Measurements from ENCODE around the gene DHRSX.

The DHRSX gene

DNA sequence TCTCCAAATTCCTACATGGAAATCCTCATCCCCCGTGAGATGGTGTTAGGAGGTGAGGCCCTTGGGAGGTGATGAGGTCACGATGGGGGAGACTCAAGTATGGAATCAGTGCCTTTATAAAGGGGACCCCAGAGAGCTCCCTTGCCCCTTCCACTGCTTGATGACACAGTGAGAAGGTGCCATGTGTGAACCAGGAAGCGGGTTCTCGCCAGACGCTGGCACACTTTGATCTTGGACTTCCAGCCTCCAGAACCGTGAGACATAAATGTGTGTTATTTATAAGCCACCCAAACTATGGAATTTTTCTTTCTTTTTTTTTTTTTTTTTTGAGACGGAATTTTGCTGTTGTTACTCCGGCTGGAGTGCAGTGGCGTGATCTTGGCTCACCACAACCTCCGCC lies 237.6 kb downstream of the DHRSX start:
- no peaks in the 10 kb centered on the region for H3K9me3 ChIP-seq (ENCODE audit: control insufficient read depth, insufficient read depth, low read length)
- no peaks in the 10 kb centered on the region for H3K36me3 ChIP-seq (ENCODE audit: control insufficient read depth, low read length)
- H3K4me2 ChIP-seq (ENCODE audit: low read length) = no peak overlapping the region
- H3K79me2 ChIP-seq (ENCODE audit: control insufficient read depth, low read length) = no peaks in the 10 kb centered on the region
- H4K20me1 ChIP-seq (ENCODE audit: control insufficient read depth, insufficient read depth, low read depth, low read length) = no peaks in the 10 kb centered on the region
- no peaks in the 10 kb centered on the region for H3K27me3 ChIP-seq (ENCODE audit: control insufficient read depth, low read length)
- peaks cover 10% of the 10 kb centered on the region for H3K4me1 ChIP-seq (ENCODE audit: control insufficient read depth, low read length)
- TF ChIP-seq EZH2phosphoT487 (IDR thresholded peaks at IDR 0.05; ENCODE audit: borderline replicate concordance, low read length) = no peak
- TF ChIP-seq, protein P1, sequence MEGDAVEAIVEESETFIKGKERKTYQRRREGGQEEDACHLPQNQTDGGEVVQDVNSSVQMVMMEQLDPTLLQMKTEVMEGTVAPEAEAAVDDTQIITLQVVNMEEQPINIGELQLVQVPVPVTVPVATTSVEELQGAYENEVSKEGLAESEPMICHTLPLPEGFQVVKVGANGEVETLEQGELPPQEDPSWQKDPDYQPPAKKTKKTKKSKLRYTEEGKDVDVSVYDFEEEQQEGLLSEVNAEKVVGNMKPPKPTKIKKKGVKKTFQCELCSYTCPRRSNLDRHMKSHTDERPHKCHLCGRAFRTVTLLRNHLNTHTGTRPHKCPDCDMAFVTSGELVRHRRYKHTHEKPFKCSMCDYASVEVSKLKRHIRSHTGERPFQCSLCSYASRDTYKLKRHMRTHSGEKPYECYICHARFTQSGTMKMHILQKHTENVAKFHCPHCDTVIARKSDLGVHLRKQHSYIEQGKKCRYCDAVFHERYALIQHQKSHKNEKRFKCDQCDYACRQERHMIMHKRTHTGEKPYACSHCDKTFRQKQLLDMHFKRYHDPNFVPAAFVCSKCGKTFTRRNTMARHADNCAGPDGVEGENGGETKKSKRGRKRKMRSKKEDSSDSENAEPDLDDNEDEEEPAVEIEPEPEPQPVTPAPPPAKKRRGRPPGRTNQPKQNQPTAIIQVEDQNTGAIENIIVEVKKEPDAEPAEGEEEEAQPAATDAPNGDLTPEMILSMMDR (IDR thresholded peaks at IDR 0.05; ENCODE audit: low read depth, low read length, poor library complexity, severe bottlenecking) = no peak
- no peak overlapping the region for H3K27ac ChIP-seq (ENCODE audit: low read depth, low read length)
- no peaks in the 10 kb centered on the region for H3K9me2 ChIP-seq (replicated peaks; ENCODE audit: control insufficient read depth, low read length)
- no peak overlapping the region for H3K4me3 ChIP-seq (ENCODE audit: low read length)
- H3F3A ChIP-seq (ENCODE audit: control insufficient read depth, insufficient read depth) = no peaks in the 10 kb centered on the region

DNA sequence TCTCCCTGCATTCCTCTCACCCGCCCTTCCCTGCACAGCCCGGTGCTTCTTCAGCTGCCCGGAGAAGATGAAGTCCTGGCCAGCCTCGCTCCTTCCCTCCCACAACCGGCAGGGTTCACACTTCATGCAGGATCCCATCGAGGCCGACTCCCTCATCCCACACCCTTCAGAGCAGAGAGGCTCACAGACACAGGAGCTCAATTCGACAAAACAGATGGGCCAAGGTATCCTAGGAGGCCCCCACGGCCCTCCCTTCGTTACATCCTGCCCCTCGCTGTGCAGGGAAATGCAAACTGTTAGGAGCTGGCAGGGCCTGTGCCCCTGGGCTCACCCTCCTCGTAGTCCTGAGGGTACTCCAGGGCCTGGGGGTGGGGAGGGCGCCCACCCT lies 238.1 kb downstream of the DHRSX start:
- no peak for TF ChIP-seq EZH2phosphoT487 (IDR thresholded peaks at IDR 0.05; ENCODE audit: borderline replicate concordance, low read length)
- TF ChIP-seq, protein P1 (IDR thresholded peaks at IDR 0.05; ENCODE audit: low read depth, low read length, poor library complexity, severe bottlenecking) = no peak
- H4K20me1 ChIP-seq (ENCODE audit: control insufficient read depth, insufficient read depth, low read depth, low read length) = no peaks in the 10 kb centered on the region
- H3K9me2 ChIP-seq (replicated peaks; ENCODE audit: control insufficient read depth, low read length) = no peaks in the 10 kb centered on the region
- H3K36me3 ChIP-seq (ENCODE audit: control insufficient read depth, low read length) = no peaks in the 10 kb centered on the region
- H3K79me2 ChIP-seq (ENCODE audit: control insufficient read depth, low read length) = no peaks in the 10 kb centered on the region
- H3K27ac ChIP-seq (ENCODE audit: low read depth, low read length) = no peak overlapping the region
- H3K27me3 ChIP-seq (ENCODE audit: control insufficient read depth, low read length) = no peaks in the 10 kb centered on the region
- no peaks in the 10 kb centered on the region for H3K9me3 ChIP-seq (ENCODE audit: control insufficient read depth, insufficient read depth, low read length)
- H3K4me1 ChIP-seq (ENCODE audit: control insufficient read depth, low read length) = peaks cover 10% of the 10 kb centered on the region
- H3K4me3 ChIP-seq (ENCODE audit: low read length) = no peak overlapping the region
- H3F3A ChIP-seq (ENCODE audit: control insufficient read depth, insufficient read depth) = no peaks in the 10 kb centered on the region
- H3K4me2 ChIP-seq (ENCODE audit: low read length) = no peak overlapping the region

DNA sequence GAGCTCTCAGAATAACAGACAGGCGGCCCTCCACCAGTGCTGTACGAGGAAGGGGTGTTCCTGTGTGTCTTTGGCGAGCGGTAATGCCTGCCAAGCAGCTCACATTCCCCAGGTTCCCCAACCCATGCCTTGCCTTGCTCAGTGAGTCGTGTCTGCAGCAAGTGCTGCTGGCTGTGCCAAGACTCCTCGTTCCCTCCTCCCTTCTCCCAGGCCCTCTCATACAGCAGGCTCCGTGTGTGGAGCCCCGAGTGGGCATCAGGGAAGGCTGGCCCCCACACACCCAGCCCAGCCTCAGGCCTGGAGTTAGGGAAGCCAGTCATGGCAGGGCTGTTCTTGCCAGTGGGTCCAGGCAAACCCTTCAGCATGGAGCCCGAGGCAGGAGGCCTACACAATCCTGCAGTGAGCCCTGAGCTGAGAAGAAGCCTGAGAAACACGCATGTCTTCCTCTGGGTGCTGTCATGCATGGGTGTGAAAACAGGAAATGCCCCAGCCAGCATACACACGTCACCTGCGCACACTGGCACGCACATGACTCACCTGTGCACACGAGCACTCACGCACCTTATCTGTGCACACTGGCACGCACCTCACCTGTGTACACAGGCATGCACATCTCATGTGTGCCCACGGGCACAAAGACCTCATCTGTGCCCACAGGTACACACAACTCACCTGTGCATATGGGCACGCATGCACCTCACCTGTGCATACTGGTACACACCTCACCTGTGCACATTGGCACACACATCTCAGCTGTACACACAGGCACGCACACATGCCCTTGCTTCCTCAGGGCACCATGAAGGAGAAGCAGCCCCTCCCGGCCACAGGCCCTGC lies 238.7 kb downstream of the DHRSX start:
- TF ChIP-seq EZH2phosphoT487 (IDR thresholded peaks at IDR 0.05; ENCODE audit: borderline replicate concordance, low read length) = no peak
- no peaks in the 10 kb centered on the region for H3K36me3 ChIP-seq (ENCODE audit: control insufficient read depth, low read length)
- no peak overlapping the region for H3K4me3 ChIP-seq (ENCODE audit: low read length)

DNA sequence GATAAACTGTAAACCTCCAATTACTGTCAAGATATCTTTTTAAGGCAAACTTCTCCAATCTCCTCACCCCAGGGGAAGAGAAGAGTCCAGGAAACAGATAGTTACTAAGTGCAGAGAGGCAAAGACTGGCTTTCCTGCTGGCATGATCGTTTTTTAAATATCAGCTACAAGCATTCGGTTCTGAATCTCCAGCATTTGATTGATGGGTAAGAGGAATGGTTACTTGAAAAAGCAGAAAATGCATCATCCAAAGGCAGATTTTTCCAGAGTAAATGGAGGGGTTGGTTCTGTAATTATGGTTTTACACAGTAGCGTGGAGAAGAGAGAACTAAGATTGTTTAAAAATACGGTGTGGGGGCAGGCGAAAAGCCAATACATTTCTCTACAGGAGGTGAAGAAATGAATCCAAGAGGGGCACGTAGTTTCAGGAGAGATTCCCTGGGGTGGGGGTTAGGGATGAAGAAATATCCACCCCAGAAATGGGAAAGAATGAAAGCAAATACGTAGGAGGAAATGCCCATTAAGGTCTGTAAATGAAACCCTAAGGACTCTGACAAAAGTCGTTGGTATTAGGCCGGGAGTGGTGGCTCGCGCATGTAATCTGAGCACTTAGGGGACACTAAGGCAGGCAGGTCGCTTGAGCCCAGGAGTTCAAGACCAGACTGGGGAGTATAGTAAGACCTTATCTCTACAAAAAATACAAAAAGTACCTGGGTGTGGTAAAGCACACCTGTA lies 248.3 kb downstream of the DHRSX start:
- H3K9me3 ChIP-seq (ENCODE audit: control insufficient read depth, insufficient read depth, low read length) = no peaks in the 10 kb centered on the region

More for the DNA sequence above, 238.7 kb downstream of the DHRSX start:
- no peak overlapping the region for H3K27ac ChIP-seq (ENCODE audit: low read depth, low read length)
- H3K27me3 ChIP-seq (ENCODE audit: control insufficient read depth, low read length) = no peaks in the 10 kb centered on the region
- no peaks in the 10 kb centered on the region for H3K9me3 ChIP-seq (ENCODE audit: control insufficient read depth, insufficient read depth, low read length)
- no peaks in the 10 kb centered on the region for H3F3A ChIP-seq (ENCODE audit: control insufficient read depth, insufficient read depth)
- no peaks in the 10 kb centered on the region for H4K20me1 ChIP-seq (ENCODE audit: control insufficient read depth, insufficient read depth, low read depth, low read length)
- no peaks in the 10 kb centered on the region for H3K79me2 ChIP-seq (ENCODE audit: control insufficient read depth, low read length)
- peaks cover 10% of the 10 kb centered on the region for H3K4me1 ChIP-seq (ENCODE audit: control insufficient read depth, low read length)
- H3K4me2 ChIP-seq (ENCODE audit: low read length) = no peak overlapping the region; the same call in 1 of the 2 replicates
- H3K9me2 ChIP-seq (replicated peaks; ENCODE audit: control insufficient read depth, low read length) = no peaks in the 10 kb centered on the region

More for the DNA sequence above, 248.3 kb downstream of the DHRSX start:
- H4K20me1 ChIP-seq (ENCODE audit: control insufficient read depth, insufficient read depth, low read depth, low read length) = no peaks in the 10 kb centered on the region
- no peaks in the 10 kb centered on the region for H3K79me2 ChIP-seq (ENCODE audit: control insufficient read depth, low read length)
- H3K27me3 ChIP-seq (ENCODE audit: control insufficient read depth, low read length) = no peaks in the 10 kb centered on the region
- no peak overlapping the region for H3K4me3 ChIP-seq (ENCODE audit: low read length)
- H3F3A ChIP-seq (ENCODE audit: control insufficient read depth, insufficient read depth) = no peaks in the 10 kb centered on the region
- H3K4me2 ChIP-seq (ENCODE audit: low read length) = no peak overlapping the region
- no peaks in the 10 kb centered on the region for H3K9me2 ChIP-seq (replicated peaks; ENCODE audit: control insufficient read depth, low read length)
- no peaks in the 10 kb centered on the region for H3K4me1 ChIP-seq (ENCODE audit: control insufficient read depth, low read length)
- H3K36me3 ChIP-seq (ENCODE audit: control insufficient read depth, low read length) = no peaks in the 10 kb centered on the region
- no peak overlapping the region for H3K27ac ChIP-seq (ENCODE audit: low read depth, low read length)
- TF ChIP-seq EZH2phosphoT487 (IDR thresholded peaks at IDR 0.05; ENCODE audit: borderline replicate concordance, low read length) = no peak
- TF ChIP-seq, protein P1 (IDR thresholded peaks at IDR 0.05; ENCODE audit: low read depth, low read length, poor library complexity, severe bottlenecking) = no peak
